Endothelial cell of umbilical vein (primary cell): ENCODE data around the gene CEP78. TPM values are rescaled to one million over a fixed set of nuclear protein-coding genes. Genes with fewer than 3 reads are reported as not detected.

ENCODE experiments used
- BruUV-seq: library from RNA; stranded (reverse); fragments of 400-500 nt; replicated peaks from 2 replicates; lab custom pipeline; 2021; lab: Mats Ljungman, UMichigan
- CTCF ChIA-PET: fragments of 300-600, 350-600 bp; sonication (Branson Sonifier 250); formaldehyde crosslinking; loops from one replicate; lab custom pipeline; 2021; ENCODE audit warnings: antibody characterized with exemption, inconsistent platforms; lab: Charles Lee
- POLR2A ChIA-PET: fragments of 300-600, 350-600 bp; sonication (Branson Sonifier 250); formaldehyde crosslinking; loops from one replicate; lab custom pipeline; 2021; ENCODE audit warnings: antibody characterized with exemption, inconsistent platforms; lab: Charles Lee
- DNase-seq: peaks from one replicate; pipeline ENCODE4 v3.0.0-alpha.2; 2011; ENCODE audit warnings: low read depth, low spot score
- FAIRE-seq: peaks from 2 replicates; lab custom pipeline; 2011; peaks lifted over from hg19 to GRCh38; lab: Jason Lieb, UNC
- H2AFZ ChIP-seq: 2 replicates; pipeline ENCODE4 v1.6.0; 2012; ENCODE audit warnings: low read depth, low read length, control low read depth, inconsistent platforms
- H3K27ac ChIP-seq: 2 replicates; pipeline ENCODE4 v1.5.1; 2011; ENCODE audit warnings: low read depth, mild to moderate bottlenecking, control low read depth, low read length, moderate library complexity; ENCODE audit not compliant: insufficient read depth
- H3K27me3 ChIP-seq, 2 experiments: 2 replicates each; pipeline versions ENCODE4 v1.6.0 to v1.6.1; 2011; ENCODE audit warnings: low read length in 2 of 2, mixed read lengths in 1 of 2; ENCODE audit not compliant: control insufficient read depth in 2 of 2, insufficient read depth in 2 of 2
- H3K36me3 ChIP-seq, 2 experiments: 2 replicates in 1 of 2; 3 replicates in 1 of 2; pipeline ENCODE4 v1.5.1; 2011; ENCODE audit warnings: low read length in 2 of 2, mild to moderate bottlenecking in 1 of 2, moderate library complexity in 1 of 2; ENCODE audit not compliant: control insufficient read depth in 2 of 2, insufficient read depth in 2 of 2; ENCODE audit errors: extremely low read depth in 1 of 2
- H3K4me1 ChIP-seq: 3 replicates; pipeline ENCODE4 v1.5.1; 2011; ENCODE audit warnings: mild to moderate bottlenecking, low read length; ENCODE audit not compliant: control insufficient read depth, insufficient read depth; ENCODE audit errors: extremely low read depth
- H3K4me2 ChIP-seq: 2 replicates; pipeline ENCODE4 v1.6.1; 2011; ENCODE audit warnings: low read length, control low read depth, mixed read lengths; ENCODE audit not compliant: insufficient read depth
- H3K4me3 ChIP-seq, 3 experiments: fragments of 200-600 bp in 1 of 3; sonication (generic), shearing (Covaris generic) in 1 of 3; replicated peaks in 1 of 3; 2 replicates each; pipeline ENCODE4 v1.5.1; 2011 to 2016; ENCODE audit warnings: control low read depth in 3 of 3, low read length in 3 of 3, mild to moderate bottlenecking in 2 of 3, inconsistent platforms in 1 of 3, low read depth in 1 of 3, moderate library complexity in 1 of 3; ENCODE audit not compliant: insufficient read depth in 1 of 3
- H3K79me2 ChIP-seq: 2 replicates; pipeline ENCODE4 v1.6.0; 2012; ENCODE audit warnings: low read length, inconsistent platforms; ENCODE audit not compliant: control insufficient read depth, insufficient read depth
- H3K9ac ChIP-seq: replicated peaks from 2 replicates; pipeline ENCODE3; 2011; ENCODE audit warnings: low read length, control low read depth; ENCODE audit not compliant: insufficient read depth; ENCODE audit errors: extremely low read depth
- H3K9me1 ChIP-seq: replicated peaks from 3 replicates; pipeline ENCODE4 v1.6.0; 2011; ENCODE audit warnings: mild to moderate bottlenecking, low read length; ENCODE audit not compliant: control insufficient read depth, insufficient read depth; ENCODE audit errors: extremely low read depth
- H3K9me3 ChIP-seq: replicated peaks from 2 replicates; pipeline ENCODE4 v1.5.1; 2012; ENCODE audit warnings: low read length, inconsistent platforms; ENCODE audit not compliant: control insufficient read depth, insufficient read depth
- H4K20me1 ChIP-seq: replicated peaks from 2 replicates; pipeline ENCODE3; 2011; ENCODE audit warnings: mild to moderate bottlenecking, low read length; ENCODE audit not compliant: control insufficient read depth, insufficient read depth; ENCODE audit errors: extremely low read depth
- CTCF ChIP-seq, 2 donors: IDR thresholded peaks; 1 replicate in 1 of 2; 2 replicates in 1 of 2; pipeline ENCODE4 v1.5.1; 2011; ENCODE audit warnings: low read length in 2 of 2, mild to moderate bottlenecking in 2 of 2, moderate library complexity in 2 of 2, control low read depth in 1 of 2, inconsistent platforms in 1 of 2, low read depth in 1 of 2; ENCODE audit not compliant: insufficient read depth in 1 of 2; ENCODE audit errors: extremely low read depth in 1 of 2
- EZH2 ChIP-seq: IDR thresholded peaks from 2 replicates; pipeline ENCODE4 v1.6.1; 2012; ENCODE audit warnings: borderline replicate concordance, low read depth, mild to moderate bottlenecking, moderate library complexity, low read length, inconsistent platforms; ENCODE audit not compliant: severe bottlenecking
- FOS ChIP-seq: IDR thresholded peaks from 2 replicates; pipeline ENCODE4 v1.6.1; 2011; ENCODE audit warnings: mild to moderate bottlenecking, low read length, moderate library complexity, borderline replicate concordance; ENCODE audit not compliant: insufficient read depth
- GATA2 ChIP-seq: IDR thresholded peaks from 2 replicates; pipeline ENCODE4 v1.7.0; 2011; ENCODE audit warnings: low read depth, mild to moderate bottlenecking, moderate library complexity, mixed read lengths, low read length; ENCODE audit not compliant: insufficient read length, insufficient read depth
- JUN ChIP-seq: IDR thresholded peaks from 2 replicates; pipeline ENCODE4 v1.6.1; 2011; ENCODE audit warnings: borderline replicate concordance, low read depth; ENCODE audit not compliant: insufficient read length, insufficient read depth
- MAX ChIP-seq: IDR thresholded peaks from 2 replicates; pipeline ENCODE4 v1.6.1; 2011; ENCODE audit not compliant: insufficient read depth, insufficient read length
- MYC ChIP-seq: IDR thresholded peaks from one replicate; pipeline ENCODE4 v1.6.1; 2011; ENCODE audit warnings: mild to moderate bottlenecking, low read depth, low read length
- POLR2A ChIP-seq: IDR thresholded peaks from 2 replicates; pipeline ENCODE4 v1.6.1; 2012; ENCODE audit warnings: low read depth, mild to moderate bottlenecking, control low read depth, low read length
- POLR2AphosphoS5 ChIP-seq: IDR thresholded peaks from 2 replicates; pipeline ENCODE4 v1.6.1; 2012; ENCODE audit warnings: low read depth, mild to moderate bottlenecking, control low read depth, low read length, moderate library complexity; ENCODE audit not compliant: insufficient read depth
- dilution Hi-C: fragments of 300-500 bp; cut with MboI; formaldehyde crosslinking; loops from one replicate; pipeline ENCODE4 v1.15.0; 2019; ENCODE audit warnings: low sequenced_read_pairs; ENCODE audit not compliant: extremely low pct_ligation_motif_present
- intact Hi-C: fragments of 100-400 bp; cut with micrococcal nuclease; formaldehyde crosslinking; loops from one replicate; pipeline ENCODE4 v1.10.0; 2022
- polyA plus RNA-seq, 4 experiments: library from polyadenylated mRNA; depleted of rRNA in 3 of 4; stranded (reverse) in 3 of 4; unstranded in 1 of 4; fragments of >200 nt; gene quantifications; 2 replicates each; pipeline versions ENCODE4 v1.2.1 to v1.2.3, GENCODE V29; 2011 to 2012; ENCODE audit warnings: missing spikeins in 1 of 4
- total RNA-seq: library from RNA; stranded (reverse); gene quantifications from 2 replicates; pipeline ENCODE4 v1.2.3, GENCODE V29; 2021

The CEP78 gene
- total and polyA plus RNA-seq, 2 donors (not counting 3 experiments of a cell fraction or from before 2014, with no cell fraction given) = 6.5 to 35.9 TPM

GRCh38 chr9:78300209-78300608, 64.3 kb downstream of the CEP78 start:
- TF ChIP-seq POLR2AphosphoS5 (no peak), MYC (no peak), POLR2A (no peak), CTCF (IDR thresholded peaks at IDR 0.05; ENCODE audit: extremely low read depth in 1 of 2, insufficient read depth in 1 of 2, low read depth in 1 of 2, low read length in 2 of 2) (no peak), EZH2 (no peak), GATA2 (no peak), MAX (no peak), FOS (no peak), JUN (no peak)
- Histone ChIP-seq H3K9me3 (no peaks in the 10 kb centered on the region), H3K36me3 (peaks cover 0 to 5% of the 10 kb centered on the region in 2 experiments), H2AFZ (no peak overlapping the region), H3K79me2 (peaks cover 10% of the 10 kb centered on the region), H4K20me1 (no peaks in the 10 kb centered on the region), H3K4me1 (peaks cover 3% of the 10 kb centered on the region), H3K9ac (no peak overlapping the region), H3K27ac (no peak overlapping the region), H3K27me3 (no peaks in the 10 kb centered on the region), H3K4me2 (no peak overlapping the region), H3K9me1 (no peaks in the 10 kb centered on the region), H3K4me3 (no peak overlapping the region)
- FAIRE-seq = no peak
- intact Hi-C loops = no loop called here
- CTCF ChIA-PET = interaction anchor here (0.7 kb wide), 1 partner anchor 15 kb away, joined by 4 read pairs; no protein-coding TSS in a partner anchor
- POLR2A ChIA-PET = no interaction called here
- no TSS peak for BruUV-seq
- dilution Hi-C loops = no loop called here
- no peak for DNase-seq
